KOPT-K1 (cell line): ENCODE measurements around the gene ICAM4.
"Not testable (repeated sequence)": the region's sequence is repeated elsewhere in the genome, so short reads cannot be mapped to it uniquely, and the experiment has no call there.

Experiments
- H3K27ac ChIP-seq: fragments of 200-600 bp; sonication (generic); 2 replicates; pipeline ENCODE4 v1.5.1; 2016; ENCODE audit warnings: antibody characterized with exemption, mild to moderate bottlenecking, low read depth, low read length; ENCODE audit not compliant: poor library complexity, severe bottlenecking
- H3K36me3 ChIP-seq: fragments of 200-600 bp; sonication (generic); 2 replicates; pipeline ENCODE4 v1.5.1; 2017; ENCODE audit warnings: antibody characterized with exemption, mild to moderate bottlenecking, low read length, moderate library complexity; ENCODE audit not compliant: insufficient read depth
- H3K9me3 ChIP-seq: fragments of 200-600 bp; sonication (generic); 2 replicates; pipeline ENCODE4 v1.5.1; 2017; ENCODE audit warnings: antibody characterized with exemption, low read length, mild to moderate bottlenecking; ENCODE audit not compliant: insufficient read depth, poor library complexity, severe bottlenecking

Gene ICAM4

GRCh38 chr19:10333758-10334587 lies 47.2 kb downstream of the ICAM4 start:
- peaks cover 57% of the 10 kb centered on the region for H3K36me3 ChIP-seq
- H3K9me3 ChIP-seq = no peaks in the 10 kb centered on the region
- peak overlapping the region; percentile 97 for H3K27ac ChIP-seq

- Histone ChIP-seq H3K36me3 (peaks cover 49% of the 10 kb centered on the region), H3K27ac (no peak overlapping the region), H3K9me3 (no peaks in the 10 kb centered on the region)
These were observed 48.0 kb downstream of the ICAM4 start for GRCh38 chr19:10334588-10335351.

- H3K9me3 ChIP-seq = no peaks in the 10 kb centered on the region
- H3K36me3 ChIP-seq = peaks cover 42% of the 10 kb centered on the region
- no peak overlapping the region for H3K27ac ChIP-seq
These were observed 48.7 kb downstream of the ICAM4 start for GRCh38 chr19:10335352-10335985.

GRCh38 chr19:10336725-10337124 lies 50.0 kb downstream of the ICAM4 start:
- not testable (repeated sequence) for H3K27ac ChIP-seq, H3K9me3 ChIP-seq
- peaks cover 32% of the 10 kb centered on the region for H3K36me3 ChIP-seq
